GM18505 (cell line): ENCODE results near the gene NT5DC4.

Source experiments
- ATAC-seq: cut with Tn5 transposase; IDR thresholded peaks from one replicate; pipeline ENCODE4 v1.9.1; 2021; ENCODE audit not compliant: unreplicated experiment
- POLR2A ChIP-seq: IDR thresholded peaks from 4 replicates; pipeline ENCODE4 v1.6.1; 2011; ENCODE audit warnings: borderline replicate concordance; ENCODE audit not compliant: insufficient read depth, insufficient read length; ENCODE audit errors: extremely low read depth

NT5DC4 gene

GRCh38 chr2:112720785-112721184 lies at the start of gene NT5DC4:
Gene NT5DC4, plus strand, starts transcription at chr2:112721020. Its CDS starts 60 bp downstream, at chr2:112721080.
- TF ChIP-seq POLR2A = no peak
- ATAC-seq = no peak

DNA sequence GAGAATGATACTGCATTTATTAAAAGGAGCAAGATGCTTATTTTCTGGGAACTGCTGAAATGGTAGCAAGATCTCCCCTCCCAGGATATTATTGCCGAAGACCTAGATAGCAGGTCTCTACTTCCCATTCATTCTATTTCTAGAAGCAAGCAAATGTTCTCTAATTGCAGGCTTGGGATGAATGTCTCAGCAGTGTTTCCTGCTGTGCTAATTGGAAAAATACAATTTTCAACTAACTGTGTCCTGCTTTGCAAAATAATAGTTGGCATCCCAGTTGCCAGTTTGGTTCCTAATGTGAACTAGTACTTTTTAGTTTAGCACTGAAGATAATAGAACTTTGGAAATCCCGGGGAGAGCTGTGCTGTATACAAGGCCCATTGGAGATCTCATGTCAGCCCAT lies 49.0 kb upstream of the NT5DC4 start:
- TF ChIP-seq POLR2A = no peak
- no peak for ATAC-seq

DNA sequence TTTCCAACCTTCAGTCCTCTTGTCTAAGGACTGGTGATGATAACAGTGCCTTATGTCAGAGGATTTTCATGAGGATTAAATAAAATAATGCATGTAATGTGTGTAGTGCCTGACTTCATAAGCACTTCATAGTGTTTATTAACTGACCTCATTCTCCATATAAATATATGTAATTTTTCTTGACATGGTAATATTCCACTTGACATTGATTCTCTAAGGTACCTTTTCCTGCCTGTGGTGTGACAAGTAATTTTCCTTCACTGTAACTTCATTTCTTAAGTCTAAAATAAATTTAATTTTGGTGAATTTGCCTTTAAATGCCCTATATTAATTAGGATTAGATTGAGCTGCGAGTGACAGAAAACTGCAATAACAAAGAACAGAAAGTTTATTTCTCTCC lies 47.8 kb upstream of the NT5DC4 start:
- no peak for ATAC-seq
- no peak for TF ChIP-seq POLR2A

DNA sequence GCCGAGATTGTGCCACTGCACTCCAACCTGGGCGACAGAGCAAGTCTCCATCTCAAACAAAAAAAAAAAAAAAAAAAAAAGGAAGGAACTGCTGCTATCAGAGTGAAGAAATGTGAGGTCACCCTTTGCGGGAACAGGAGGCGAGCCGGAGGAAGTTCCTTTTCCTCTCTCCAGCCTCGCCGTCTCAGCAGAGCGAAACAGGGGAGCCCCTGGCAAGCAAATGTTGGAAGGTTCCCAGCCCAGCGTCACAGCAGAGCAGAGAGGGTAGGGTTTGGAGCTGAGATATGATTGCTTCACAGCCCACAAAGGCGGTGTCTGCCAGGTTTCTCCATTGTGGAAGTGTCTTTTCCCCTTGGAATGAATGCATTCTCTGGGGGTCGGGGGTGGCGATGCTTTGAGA lies 46.6 kb upstream of the NT5DC4 start:
- TF ChIP-seq POLR2A = no peak
- no peak for ATAC-seq

DNA sequence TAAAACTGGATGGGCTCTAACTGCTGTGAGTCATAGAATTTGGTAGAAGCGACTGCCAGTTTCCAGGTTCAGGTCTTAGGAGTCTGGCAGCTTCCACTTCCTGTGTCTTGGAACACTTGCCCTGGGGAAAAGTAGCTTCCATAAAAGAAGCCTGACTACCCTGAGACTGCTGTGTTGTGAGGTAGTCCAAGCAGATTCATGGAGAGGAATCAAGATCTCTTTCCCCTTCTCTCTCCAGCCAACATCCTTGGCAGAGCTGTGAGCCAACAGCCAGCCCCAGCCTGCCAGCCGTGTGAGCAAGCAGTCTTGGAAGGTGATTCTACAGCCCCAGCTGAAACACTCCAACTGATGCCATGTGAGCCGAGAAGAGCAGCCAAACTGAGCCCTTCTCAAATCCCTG lies 41.3 kb upstream of the NT5DC4 start:
- ATAC-seq = no peak

GRCh38 chr2:112680666-112681101 lies 40.1 kb upstream of the NT5DC4 start:
- no peak for ATAC-seq
- no peak for TF ChIP-seq POLR2A

More for the DNA sequence above, 41.3 kb upstream of the NT5DC4 start:
- TF ChIP-seq POLR2A = no peak

DNA sequence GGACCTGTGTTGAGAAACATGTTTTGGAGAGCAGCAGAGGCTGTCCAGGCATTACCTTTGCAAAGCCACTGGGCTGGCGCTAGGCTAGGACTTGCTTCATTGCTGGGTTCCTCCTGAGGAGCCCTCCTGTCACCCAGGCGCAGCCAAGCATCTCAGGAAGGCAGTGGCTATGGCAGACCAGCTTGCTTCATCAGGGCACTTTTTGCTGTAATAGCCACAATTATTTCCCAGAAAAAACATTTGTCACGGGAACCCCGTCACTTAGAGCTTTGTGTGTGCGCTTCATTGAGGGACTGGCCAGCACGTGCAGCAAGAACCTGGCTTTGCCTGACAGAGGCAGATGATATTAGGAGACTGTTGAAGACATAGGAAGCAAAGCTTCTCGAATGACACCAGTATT lies 38.7 kb upstream of the NT5DC4 start:
- no peak for TF ChIP-seq POLR2A
- no peak for ATAC-seq

DNA sequence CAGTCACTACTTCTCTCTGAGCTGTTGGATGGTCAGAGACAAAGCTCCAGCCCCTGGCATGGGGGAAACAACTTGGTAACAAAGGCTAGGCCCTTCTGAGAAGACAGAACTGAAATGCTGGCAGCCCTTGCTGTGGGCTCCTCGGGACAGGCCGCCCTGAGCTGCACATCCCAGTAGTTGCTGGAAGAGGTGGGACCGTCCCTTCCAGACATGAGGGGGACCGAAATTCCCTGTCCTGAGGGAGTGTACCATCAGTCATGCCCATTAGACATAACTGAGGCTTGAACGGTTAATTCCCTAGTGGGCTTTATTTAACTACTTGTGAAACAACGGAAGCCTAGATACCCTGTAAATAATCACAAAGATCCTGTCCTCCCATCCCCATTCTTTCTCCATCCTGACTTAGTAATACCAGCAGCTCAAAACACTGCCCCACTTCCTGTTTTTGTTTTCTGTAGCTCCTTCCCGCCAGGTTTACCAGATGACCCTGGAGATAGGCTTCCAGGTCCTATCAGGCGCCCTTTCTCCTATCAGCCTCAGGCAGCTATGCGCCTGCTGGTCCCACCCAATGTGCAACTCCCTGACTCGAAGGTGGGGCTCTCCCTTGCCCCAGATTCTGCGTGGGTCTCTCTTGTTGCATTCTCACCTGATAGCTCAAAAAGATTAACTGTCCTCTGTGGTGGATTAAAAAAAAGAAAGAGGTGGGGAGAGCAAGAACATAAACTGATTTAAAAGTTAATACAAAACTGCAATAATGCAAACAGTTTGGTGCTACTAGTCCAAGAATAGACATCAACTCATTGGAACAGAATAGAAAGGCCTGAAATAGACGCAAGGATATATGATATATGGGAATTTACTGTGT lies 37.0 kb upstream of the NT5DC4 start:
- no peak for ATAC-seq
- no peak for TF ChIP-seq POLR2A

DNA sequence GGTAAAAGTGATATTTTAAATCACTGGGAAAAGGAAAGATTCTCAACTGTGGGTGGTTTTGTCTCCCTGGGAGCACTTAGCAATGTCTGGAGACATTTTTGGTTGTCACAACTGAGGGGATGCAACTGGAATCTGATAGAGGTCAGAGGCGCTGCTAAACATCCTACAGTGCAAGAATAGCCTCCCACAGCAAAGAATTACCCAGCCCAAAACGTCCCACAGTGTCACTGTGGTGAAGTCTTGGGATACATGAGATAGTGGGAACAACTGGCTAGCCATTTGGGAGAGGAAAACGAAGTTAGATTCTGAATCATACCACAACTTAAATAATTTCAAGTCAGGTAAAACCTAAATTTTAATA lies 36.4 kb upstream of the NT5DC4 start:
- no peak for TF ChIP-seq POLR2A
- ATAC-seq = no peak

GRCh38 chr2:112685271-112685884 lies 35.4 kb upstream of the NT5DC4 start:
- no peak for TF ChIP-seq POLR2A
- no peak for ATAC-seq

DNA sequence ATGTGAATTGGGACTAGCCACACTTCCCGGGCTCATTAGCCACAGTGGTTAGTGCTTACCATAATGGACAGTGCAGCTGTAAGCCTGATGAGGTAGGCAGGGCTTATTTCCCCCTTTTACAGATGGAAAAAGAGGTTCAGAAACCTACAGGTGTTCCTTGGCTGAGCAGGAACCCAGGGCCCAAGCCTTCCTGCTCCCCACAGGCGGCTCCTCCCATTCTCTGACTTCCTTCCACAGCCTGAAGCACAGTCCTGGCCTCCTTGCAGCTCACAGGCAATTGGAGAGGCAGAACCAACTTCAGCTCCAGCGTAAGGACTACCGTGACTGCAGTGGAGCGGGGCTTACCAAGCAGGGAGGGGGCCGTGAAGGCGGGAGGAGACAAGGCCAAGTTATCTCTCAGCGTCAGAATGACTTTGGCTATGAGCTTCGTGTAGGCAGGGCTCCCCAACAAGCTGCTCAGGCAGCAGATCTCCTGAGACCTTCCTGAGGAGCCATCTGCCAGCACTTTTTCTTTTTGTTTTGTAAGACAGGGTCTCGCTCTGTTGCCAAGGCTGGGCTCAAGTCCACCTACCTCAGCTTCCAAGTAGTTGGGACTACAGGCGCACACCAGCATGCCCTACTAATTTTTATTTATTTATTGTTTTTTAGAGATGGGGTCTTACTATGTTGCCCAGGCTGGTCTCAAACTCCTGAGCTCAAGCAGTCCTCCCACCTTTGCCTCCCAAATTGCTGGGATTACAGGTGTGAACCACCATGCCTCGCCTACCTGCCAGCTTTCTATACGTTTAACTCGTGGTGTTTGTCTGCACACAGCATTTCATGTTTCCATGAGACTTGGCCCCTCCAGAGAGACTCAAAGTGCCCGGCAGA lies 34.2 kb upstream of the NT5DC4 start:
- TF ChIP-seq POLR2A = no peak
- no peak for ATAC-seq

DNA sequence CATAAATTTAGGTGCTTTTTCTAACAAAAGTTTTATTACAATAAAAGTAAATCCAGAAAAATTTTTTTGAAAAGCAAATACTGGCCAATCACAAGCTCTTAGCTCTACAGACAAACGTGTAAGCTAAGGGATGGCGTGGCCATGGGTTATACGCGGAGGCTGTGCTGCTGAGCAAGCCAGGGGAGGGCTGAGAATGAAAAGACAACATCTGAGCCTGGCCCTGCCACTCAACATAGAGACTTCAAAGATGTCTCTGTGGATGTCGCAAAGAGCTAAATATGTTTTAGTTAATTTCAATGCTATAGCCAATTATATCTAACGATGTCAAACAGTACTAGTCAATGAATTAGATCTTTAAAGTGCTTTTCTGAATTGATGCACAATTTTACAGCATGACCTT lies 33.3 kb upstream of the NT5DC4 start:
- TF ChIP-seq POLR2A = no peak

More for the DNA sequence above, 33.3 kb upstream of the NT5DC4 start:
- no peak for ATAC-seq
